ENCODE results near the gene THSD4.
A peak's percentile ranks its signal among the peaks of the same experiment; 100 is the strongest.

Gene THSD4

GRCh38 chr15:71109905-71110304 lies 5.4 kb upstream of the THSD4 start:
- DNase-seq, result no peak
- CTCF ChIA-PET, result no interaction called here
- H3K4me1 Mint-ChIP-seq, result peaks cover 3% of the 10 kb centered on the region
- H3K4me3 Mint-ChIP-seq, result no peak overlapping the region
- H3K27ac Mint-ChIP-seq, result no peak overlapping the region
- no peaks in the 10 kb centered on the region for H3K9me3 Mint-ChIP-seq
- H3K27me3 Mint-ChIP-seq, result peaks cover 18% of the 10 kb centered on the region
- no peaks in the 10 kb centered on the region for H3K36me3 Mint-ChIP-seq

- Mint-ChIP-seq H3K27ac (no peak overlapping the region), H3K27me3 (peaks cover 23% of the 10 kb centered on the region), H3K36me3 (no peaks in the 10 kb centered on the region), H3K9me3 (no peaks in the 10 kb centered on the region), H3K4me3 (no peak overlapping the region), H3K4me1 (peaks cover 5% of the 10 kb centered on the region)
- no peak for DNase-seq
- CTCF ChIA-PET, result no interaction called here
Observed at GRCh38 chr15:71110405-71111180, 4.7 kb upstream of the THSD4 start.

GRCh38 chr15:71111181-71111565 lies 4.1 kb upstream of the THSD4 start:
- H3K36me3 Mint-ChIP-seq, result no peaks in the 10 kb centered on the region
- no peak for DNase-seq
- CTCF ChIA-PET, result no interaction called here
- no peaks in the 10 kb centered on the region for H3K9me3 Mint-ChIP-seq
- peaks cover 29% of the 10 kb centered on the region for H3K27me3 Mint-ChIP-seq
- H3K4me1 Mint-ChIP-seq, result peaks cover 8% of the 10 kb centered on the region
- H3K4me3 Mint-ChIP-seq, result no peak overlapping the region
- no peak overlapping the region for H3K27ac Mint-ChIP-seq

GRCh38 chr15:71111950-71112349 lies 3.3 kb upstream of the THSD4 start:
- Mint-ChIP-seq H3K36me3 (no peaks in the 10 kb centered on the region), H3K4me1 (peaks cover 12% of the 10 kb centered on the region), H3K27me3 (peaks cover 37% of the 10 kb centered on the region), H3K27ac (no peak overlapping the region), H3K4me3 (no peak overlapping the region), H3K9me3 (no peaks in the 10 kb centered on the region)
- no peak for DNase-seq
- CTCF ChIA-PET, result no interaction called here

- no peak overlapping the region for H3K4me3 Mint-ChIP-seq
- H3K4me1 Mint-ChIP-seq, result peaks cover 12% of the 10 kb centered on the region
- no peaks in the 10 kb centered on the region for H3K9me3 Mint-ChIP-seq
- CTCF ChIA-PET, result no interaction called here
- H3K27ac Mint-ChIP-seq, result no peak overlapping the region
- H3K27me3 Mint-ChIP-seq, result peaks cover 41% of the 10 kb centered on the region
- H3K36me3 Mint-ChIP-seq, result no peaks in the 10 kb centered on the region
- no peak for DNase-seq
Observed at GRCh38 chr15:71112429-71112828, 2.8 kb upstream of the THSD4 start.

GRCh38 chr15:71114066-71114680 lies 1.1 kb upstream of the THSD4 start:
- Mint-ChIP-seq H3K36me3 (no peaks in the 10 kb centered on the region), H3K27me3 (peaks cover 59% of the 10 kb centered on the region), H3K27ac (no peak overlapping the region), H3K4me1 (peaks cover 12% of the 10 kb centered on the region), H3K9me3 (no peaks in the 10 kb centered on the region), H3K4me3 (no peak overlapping the region)
- no peak for DNase-seq
- CTCF ChIA-PET, result interaction anchor here (1.1 kb wide), 1 partner anchor 326 kb away, joined by 7 read pairs; no protein-coding TSS in a partner anchor

GRCh38 chr15:71115567-71116351 lies 488 bp downstream of the THSD4 start:
- Mint-ChIP-seq H3K4me1 (peaks cover 12% of the 10 kb centered on the region), H3K27me3 (peaks cover 62% of the 10 kb centered on the region), H3K36me3 (no peaks in the 10 kb centered on the region), H3K9me3 (no peaks in the 10 kb centered on the region), H3K27ac (no peak overlapping the region), H3K4me3 (peak overlapping the region; percentile 56)
- CTCF ChIA-PET, result interaction anchor here (0.7 to 1.2 kb wide), 2 partner anchors 12 to 128 kb away, joined by 3 to 4 read pairs; no protein-coding TSS in a partner anchor
- DNase-seq, result no peak

- peak overlapping the region; percentile 56 for H3K4me3 Mint-ChIP-seq
- no peaks in the 10 kb centered on the region for H3K36me3 Mint-ChIP-seq
- DNase-seq, result no peak
- peaks cover 56% of the 10 kb centered on the region for H3K27me3 Mint-ChIP-seq
- no peaks in the 10 kb centered on the region for H3K9me3 Mint-ChIP-seq
- peaks cover 12% of the 10 kb centered on the region for H3K4me1 Mint-ChIP-seq
- CTCF ChIA-PET, result interaction anchor here (0.7 kb wide), 1 partner anchor 128 kb away, joined by 3 read pairs; no protein-coding TSS in a partner anchor
- H3K27ac Mint-ChIP-seq, result peak overlapping the region; percentile 4
Observed at GRCh38 chr15:71116366-71116765, 1.1 kb downstream of the THSD4 start.

GRCh38 chr15:71116942-71117341 lies 1.7 kb downstream of the THSD4 start:
- no peak for DNase-seq
- Mint-ChIP-seq H3K27me3 (peaks cover 56% of the 10 kb centered on the region), H3K4me3 (peak overlapping the region; percentile 56)

GRCh38 chr15:71117714-71118305 lies 2.5 kb downstream of the THSD4 start:
- Mint-ChIP-seq H3K27ac (no peak overlapping the region), H3K9me3 (no peaks in the 10 kb centered on the region), H3K36me3 (no peaks in the 10 kb centered on the region), H3K27me3 (peaks cover 56% of the 10 kb centered on the region), H3K4me3 (no peak overlapping the region), H3K4me1 (peaks cover 12% of the 10 kb centered on the region)
- CTCF ChIA-PET, result no interaction called here
- DNase-seq, result no peak

More at GRCh38 chr15:71116942-71117341, 1.7 kb downstream of the THSD4 start:
- CTCF ChIA-PET, result no interaction called here
- H3K36me3 Mint-ChIP-seq, result no peaks in the 10 kb centered on the region
- H3K4me1 Mint-ChIP-seq, result peaks cover 12% of the 10 kb centered on the region
- H3K27ac Mint-ChIP-seq, result no peak overlapping the region
- no peaks in the 10 kb centered on the region for H3K9me3 Mint-ChIP-seq

- H3K4me1 Mint-ChIP-seq, result peaks cover 12% of the 10 kb centered on the region
- H3K4me3 Mint-ChIP-seq, result no peak overlapping the region
- no peak overlapping the region for H3K27ac Mint-ChIP-seq
- H3K9me3 Mint-ChIP-seq, result no peaks in the 10 kb centered on the region
- peaks cover 56% of the 10 kb centered on the region for H3K27me3 Mint-ChIP-seq
- no peaks in the 10 kb centered on the region for H3K36me3 Mint-ChIP-seq
- no peak for DNase-seq
- CTCF ChIA-PET, result no interaction called here
Observed at GRCh38 chr15:71118345-71118744, 3.1 kb downstream of the THSD4 start.

- no peak overlapping the region for H3K27ac Mint-ChIP-seq
- peaks cover 55% of the 10 kb centered on the region for H3K27me3 Mint-ChIP-seq
- H3K36me3 Mint-ChIP-seq, result no peaks in the 10 kb centered on the region
- CTCF ChIA-PET, result interaction anchor here (1.6 kb wide), 1 partner anchor 267 kb away, joined by 3 read pairs; no protein-coding TSS in a partner anchor
- no peak for DNase-seq
- no peaks in the 10 kb centered on the region for H3K9me3 Mint-ChIP-seq
- H3K4me1 Mint-ChIP-seq, result peaks cover 12% of the 10 kb centered on the region
- no peak overlapping the region for H3K4me3 Mint-ChIP-seq
Observed at GRCh38 chr15:71118881-71119632, 3.8 kb downstream of the THSD4 start.

GRCh38 chr15:71120428-71120944 lies 5.2 kb downstream of the THSD4 start:
- CTCF ChIA-PET, result interaction anchor here (1.6 kb wide), 1 partner anchor 266 kb away, joined by 3 read pairs; no protein-coding TSS in a partner anchor

More at GRCh38 chr15:71120428-71120944, 5.2 kb downstream of the THSD4 start:
- H3K9me3 Mint-ChIP-seq, result no peaks in the 10 kb centered on the region
- no peak overlapping the region for H3K27ac Mint-ChIP-seq
- no peak overlapping the region for H3K4me3 Mint-ChIP-seq
- peaks cover 7% of the 10 kb centered on the region for H3K4me1 Mint-ChIP-seq
- peaks cover 46% of the 10 kb centered on the region for H3K27me3 Mint-ChIP-seq
- no peaks in the 10 kb centered on the region for H3K36me3 Mint-ChIP-seq
- no peak for DNase-seq

All from activated naive CD4-positive, alpha-beta T cell treated with anti-CD3 and anti-CD28 coated beads, Interleukin-2, amount 10 ng/mL, durations not matched to agents 7 days and 5 days (primary cell).